ENCODE results near the gene LDB2.
A peak's percentile ranks its signal among the peaks of the same experiment; 100 is the strongest.

The LDB2 gene

GRCh38 chr4:16677001-16677944 is 221.2 kb downstream of the LDB2 start:
- DNase-seq = no peak

GRCh38 chr4:16676230-16676770 is 222.1 kb downstream of the LDB2 start:
- DNase-seq = no peak

GRCh38 chr4:16674082-16674481 is 224.4 kb downstream of the LDB2 start:
- no peak for DNase-seq

DNA sequence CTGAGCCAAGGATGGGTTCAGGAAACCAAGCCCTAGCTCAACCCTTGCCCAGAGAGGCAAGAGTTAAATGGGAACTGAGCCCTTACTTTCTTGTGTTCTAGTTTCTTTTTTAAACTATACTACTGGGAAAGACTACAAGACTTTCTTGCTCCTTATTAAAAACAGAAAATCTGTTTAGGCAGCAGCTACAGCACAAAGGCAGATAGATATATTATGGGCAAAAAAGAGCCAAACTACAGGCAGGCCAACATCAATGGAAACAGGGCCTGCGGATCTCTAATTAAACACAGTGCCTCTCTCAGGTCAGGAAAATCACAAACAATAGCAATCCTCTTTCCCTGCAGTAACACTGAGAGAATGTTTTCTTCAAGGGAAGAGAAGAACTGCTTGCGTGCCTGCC is 226.0 kb downstream of the LDB2 start:
- no peak for DNase-seq

DNA sequence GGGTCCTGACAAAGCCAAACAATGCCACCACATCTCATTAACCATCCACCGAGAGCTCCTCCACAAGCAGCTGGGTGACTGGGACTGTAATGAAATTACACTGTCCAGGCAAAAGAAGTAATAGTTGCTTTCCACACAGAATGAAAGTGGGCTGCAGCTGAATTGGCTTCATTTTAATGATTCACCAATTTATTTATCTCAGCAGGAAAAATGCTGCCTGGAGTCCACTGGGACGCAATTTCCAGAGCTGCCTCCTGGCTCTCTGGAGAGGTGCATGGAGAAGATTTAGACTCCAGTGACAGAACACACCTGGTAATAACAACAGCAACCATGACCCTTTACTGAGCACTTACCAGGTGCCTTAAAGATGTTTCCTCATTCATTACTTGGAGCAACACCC is 226.7 kb downstream of the LDB2 start:
- DNase-seq = no peak

DNA sequence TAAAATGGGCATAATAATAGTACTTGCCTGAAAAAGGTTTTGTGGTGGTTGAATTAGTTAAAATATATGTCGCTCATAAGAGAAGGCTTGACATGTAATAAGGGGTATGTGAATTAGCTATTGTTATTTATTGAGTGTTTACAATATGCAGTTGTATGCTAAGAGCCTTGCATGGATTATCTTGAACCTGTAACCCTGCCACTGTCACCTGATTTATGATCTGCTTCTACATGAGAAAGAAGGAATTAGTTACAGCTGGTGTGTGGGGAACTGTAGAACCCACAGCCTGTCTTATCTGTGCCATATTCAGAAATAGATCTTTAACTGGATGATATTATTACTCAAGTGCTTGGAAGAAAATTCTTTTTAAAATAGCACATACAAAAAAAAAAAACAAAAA is 227.7 kb downstream of the LDB2 start:
- no peak for DNase-seq

- no peak for DNase-seq
Observed at GRCh38 chr4:16669036-16669435, 229.4 kb downstream of the LDB2 start.

GRCh38 chr4:16668488-16668887 is 230.0 kb downstream of the LDB2 start:
- DNase-seq = no peak

DNA sequence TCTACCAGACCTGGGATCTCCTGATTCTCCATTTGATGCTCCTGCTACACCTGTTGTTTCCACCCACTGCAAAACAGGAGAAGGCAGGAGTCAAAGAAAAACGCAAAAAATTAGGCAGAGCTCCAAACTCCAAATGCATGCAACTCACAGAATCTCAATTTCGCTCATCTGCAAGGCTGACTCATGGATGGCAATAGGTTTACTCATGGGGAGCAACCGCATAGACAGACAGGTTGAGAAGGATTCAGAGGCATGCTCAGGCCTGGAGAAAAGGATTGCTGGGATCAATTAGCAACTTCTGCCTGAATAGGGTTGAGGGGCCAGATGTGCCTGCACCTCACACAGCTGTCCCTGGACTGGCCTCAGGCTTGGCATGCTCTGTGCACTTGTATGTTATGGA is 231.0 kb downstream of the LDB2 start:
- DNase-seq = peak; percentile 70

GRCh38 chr4:16665942-16666551 is 232.4 kb downstream of the LDB2 start:
- DNase-seq = no peak

DNA sequence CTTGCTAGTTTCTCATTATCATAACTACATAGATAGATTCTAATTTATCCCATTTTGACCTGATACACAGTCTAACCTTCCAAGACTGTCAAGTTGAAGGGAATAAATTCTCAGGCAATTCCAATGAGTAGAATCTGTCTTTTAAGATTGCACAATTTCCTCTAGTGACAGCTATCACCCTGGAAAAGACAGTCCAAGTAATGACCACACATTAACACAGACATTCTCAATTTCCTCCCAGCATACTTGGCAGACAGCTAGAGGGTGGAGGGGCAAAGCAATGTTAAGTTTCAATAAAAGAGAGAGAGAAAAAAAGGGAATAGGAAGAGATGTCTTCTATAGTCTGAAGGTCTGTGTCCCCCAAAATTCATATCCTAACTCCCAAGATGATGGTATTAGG is 234.7 kb downstream of the LDB2 start:
- DNase-seq = peak; percentile 16

DNA sequence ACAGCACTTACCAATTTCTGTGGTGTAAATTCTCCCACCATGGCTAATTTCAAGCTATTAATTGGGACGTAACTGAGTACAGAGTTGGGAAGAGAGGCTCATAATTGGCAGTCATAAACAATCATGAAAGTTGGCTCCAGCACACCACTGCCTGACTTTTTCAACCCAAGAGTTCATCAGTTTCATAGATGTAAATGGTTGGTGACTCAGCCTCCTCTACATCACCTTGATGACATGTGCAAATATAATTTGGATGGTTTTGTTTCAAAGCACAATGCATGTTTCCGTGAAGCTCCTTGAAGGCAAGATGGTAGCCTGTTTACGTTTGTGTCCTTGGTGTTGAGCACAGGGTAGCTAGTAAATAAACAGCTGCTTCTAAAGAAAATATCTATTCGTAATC is 235.1 kb downstream of the LDB2 start:
- DNase-seq = no peak

GRCh38 chr4:16661813-16662212 is 236.6 kb downstream of the LDB2 start:
- DNase-seq = no peak

DNA sequence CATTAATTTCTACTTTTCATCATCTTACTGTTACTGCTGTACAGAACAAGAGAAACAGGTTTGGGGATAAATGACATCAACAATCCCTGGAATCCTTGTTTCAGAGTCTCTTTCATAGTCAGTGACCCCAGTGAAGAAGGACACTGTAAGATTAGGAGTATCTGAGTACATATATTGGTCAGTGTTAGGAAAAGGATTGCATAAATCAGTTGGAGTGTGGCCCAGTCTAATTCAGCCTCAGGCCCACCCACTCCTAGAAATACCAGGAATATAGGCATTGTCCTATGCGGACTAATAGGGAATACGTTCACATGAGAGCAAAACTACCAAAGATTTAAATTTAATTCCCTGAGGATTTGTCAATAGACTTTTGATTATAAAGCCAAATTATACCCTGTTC is 237.8 kb downstream of the LDB2 start:
- DNase-seq = no peak

GRCh38 chr4:16659694-16660093 is 238.8 kb downstream of the LDB2 start:
- no peak for DNase-seq

DNA sequence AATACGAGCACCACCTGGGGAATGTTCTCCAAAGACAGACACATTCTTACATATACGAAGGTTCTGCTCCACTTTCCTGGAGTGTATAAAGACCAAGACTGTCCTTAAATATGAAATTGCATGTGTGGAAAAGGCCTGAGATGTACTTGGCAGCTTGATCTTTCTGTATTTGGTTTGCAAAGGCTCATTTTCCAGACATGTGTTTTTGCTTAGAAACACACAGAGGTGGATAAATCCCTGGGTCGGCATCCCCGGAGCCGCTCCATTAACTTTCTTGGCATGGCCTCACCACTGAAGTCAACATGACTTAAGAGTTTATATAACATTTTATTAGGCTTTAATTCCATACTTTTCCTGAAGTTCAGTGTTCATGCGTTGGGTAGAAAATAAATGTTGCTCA is 239.4 kb downstream of the LDB2 start:
- no peak for DNase-seq

- DNase-seq = no peak
Observed at GRCh38 chr4:16658183-16658582, 240.3 kb downstream of the LDB2 start.

DNA sequence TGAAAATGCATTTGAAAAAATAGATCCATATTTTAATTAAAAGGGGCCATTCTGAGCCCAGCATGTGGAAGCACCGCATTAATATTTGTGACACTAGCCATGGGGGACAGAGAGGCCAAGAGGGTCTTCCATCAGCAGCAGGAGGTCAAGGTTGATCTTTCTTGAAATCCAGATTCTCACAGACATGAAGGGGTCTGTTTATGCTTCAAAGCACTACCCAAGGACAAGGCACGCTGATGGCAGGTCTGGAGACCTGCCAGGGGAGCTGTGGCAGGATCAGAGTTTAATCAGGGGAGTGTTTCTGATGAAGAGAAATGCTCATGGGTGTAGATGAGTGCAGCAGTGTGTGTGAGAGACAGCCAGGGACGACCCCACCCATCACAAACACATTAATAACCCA is 243.3 kb downstream of the LDB2 start:
- no peak for DNase-seq

DNA sequence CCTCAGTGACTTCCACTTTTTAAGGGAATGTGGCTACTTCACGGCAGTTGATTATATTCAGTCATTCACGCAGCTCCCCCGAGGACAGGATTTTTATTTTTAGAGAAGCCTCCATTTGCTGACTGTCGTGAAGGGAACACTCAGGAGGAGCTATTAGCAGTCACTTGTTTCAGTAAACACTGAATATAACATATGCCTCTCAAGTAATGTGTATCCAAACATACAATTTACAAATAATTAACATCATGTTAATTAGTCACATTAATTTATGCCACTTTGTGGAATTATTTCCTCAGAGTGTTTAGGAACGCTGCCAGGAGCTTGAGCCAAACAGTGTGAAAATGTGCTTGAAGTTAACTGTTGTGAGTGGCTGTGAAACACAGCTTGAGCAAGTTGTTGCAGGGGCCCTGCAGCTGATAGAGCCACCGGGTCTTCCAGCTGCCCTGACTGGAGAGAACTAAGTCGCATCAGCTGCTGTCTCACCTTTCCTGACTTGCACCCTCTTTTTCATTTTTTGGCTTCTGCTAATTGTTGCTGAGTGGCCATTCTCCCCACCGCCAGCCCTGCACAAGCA is 245.6 kb downstream of the LDB2 start:
- no peak for DNase-seq

DNA sequence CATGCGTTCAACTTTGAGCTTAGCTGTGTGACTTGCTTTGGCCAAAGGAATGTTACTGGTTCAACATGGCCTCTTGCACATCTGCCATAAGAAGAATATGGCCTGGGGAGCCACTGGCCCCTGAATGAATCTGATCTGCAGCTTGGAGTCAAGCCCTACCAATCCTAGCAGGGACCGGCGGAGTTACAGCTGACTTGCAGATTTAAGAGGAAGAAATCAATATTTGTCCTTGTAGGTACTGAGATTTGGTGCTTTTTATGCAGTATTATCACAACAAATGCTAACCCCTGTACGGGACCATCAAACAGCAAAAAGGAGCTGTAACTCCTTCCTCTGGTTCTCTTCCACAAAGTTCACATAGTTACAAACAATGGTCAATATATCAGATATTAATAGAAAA is 252.0 kb downstream of the LDB2 start:
- DNase-seq = no peak

- DNase-seq = no peak
Observed at GRCh38 chr4:16643893-16644292, 254.6 kb downstream of the LDB2 start.

- DNase-seq = no peak
Observed at GRCh38 chr4:16642897-16643296, 255.5 kb downstream of the LDB2 start.

GRCh38 chr4:16641971-16642370 is 256.5 kb downstream of the LDB2 start:
- DNase-seq = peak; percentile 73

Measured in NCI-H226 (cell line).